ENCODE results near the gene HOXD9.

HOXD9 gene

GRCh38 chr2:176085861-176086771 is 36.4 kb upstream of the HOXD9 start:
- no peak for DNase-seq

GRCh38 chr2:176087330-176088047 is 35.0 kb upstream of the HOXD9 start:
- DNase-seq: no peak

- DNase-seq: no peak
Measured at GRCh38 chr2:176088048-176088936, 34.2 kb upstream of the HOXD9 start.

- DNase-seq: no peak
Measured at GRCh38 chr2:176088937-176089842, 33.3 kb upstream of the HOXD9 start.

- DNase-seq: no peak
Measured at GRCh38 chr2:176089843-176090395, 32.6 kb upstream of the HOXD9 start.

GRCh38 chr2:176090862-176091261 is 31.7 kb upstream of the HOXD9 start:
- no peak for DNase-seq

GRCh38 chr2:176091329-176092258 is 30.9 kb upstream of the HOXD9 start:
- DNase-seq: no peak

GRCh38 chr2:176092270-176093144 is 30.0 kb upstream of the HOXD9 start, which contains the start of gene HOXD13:
HOXD13 (plus strand) TSS chr2:176092721; CDS start chr2:176092891, 170 bp downstream.
- no peak for DNase-seq

GRCh38 chr2:176093145-176093897 is 29.2 kb upstream of the HOXD9 start:
- no peak for DNase-seq

GRCh38 chr2:176093898-176094249 is 28.6 kb upstream of the HOXD9 start:
- no peak for DNase-seq

GRCh38 chr2:176094349-176094748 is 28.2 kb upstream of the HOXD9 start:
- DNase-seq: no peak

- no peak for DNase-seq
Measured at GRCh38 chr2:176095421-176095820, 27.1 kb upstream of the HOXD9 start.

GRCh38 chr2:176096243-176096985 is 26.1 kb upstream of the HOXD9 start:
- DNase-seq: no peak

GRCh38 chr2:176096986-176097819 is 25.3 kb upstream of the HOXD9 start:
- peak; percentile 45 for DNase-seq

- no peak for DNase-seq
Measured at GRCh38 chr2:176097820-176098365, 24.6 kb upstream of the HOXD9 start.

GRCh38 chr2:176098366-176099158 is 24.0 kb upstream of the HOXD9 start:
- no peak for DNase-seq
